Breast epithelium (tissue), 4 donors: ENCODE results near the gene TDRD12. TPM values are rescaled to one million over a fixed set of nuclear protein-coding genes. Genes with fewer than 3 reads are reported as not detected.
"Not testable (repeated sequence)": the region's sequence is repeated elsewhere in the genome, so short reads cannot be mapped to it uniquely, and the experiment has no call there.

Experiments
- DNase-seq, 2 donors: peaks; one replicate each; pipeline ENCODE4 v3.0.0-alpha.2; 2019; ENCODE audit warnings: low spot score in 2 of 2
- H3K27ac ChIP-seq, 2 donors: fragments of 200-600 bp; sonication (generic) in 1 of 2; one replicate each; pipeline ENCODE4 v1.5.1; 2016 to 2019; ENCODE audit warnings: mild to moderate bottlenecking in 1 of 2
- H3K27me3 ChIP-seq, 2 donors: fragments of 200-600 bp; sonication (generic) in 1 of 2; one replicate each; pipeline versions ENCODE4 v1.5.1 to v1.6.0; 2017 to 2019; ENCODE audit warnings: control low read depth in 1 of 2, mild to moderate bottlenecking in 1 of 2
- H3K36me3 ChIP-seq: fragments of 200-600 bp; one replicate; pipeline ENCODE4 v1.5.1; 2019
- H3K4me1 ChIP-seq, 2 donors: fragments of 200-600 bp; sonication (generic); one replicate each; pipeline ENCODE4 v1.5.1; 2016 to 2019; ENCODE audit warnings: control low read depth in 1 of 2
- H3K4me3 ChIP-seq, 3 donors: fragments of 200-600 bp; sonication (generic); 1 replicate in 2 of 3; 2 replicates in 1 of 3; pipeline ENCODE4 v1.5.1; 2016 to 2019; ENCODE audit warnings: mild to moderate bottlenecking in 3 of 3, moderate library complexity in 2 of 3
- H3K9me3 ChIP-seq, 2 donors: fragments of 200-600 bp; sonication (generic) in 1 of 2; one replicate each; pipeline ENCODE4 v1.5.1; 2016 to 2019; ENCODE audit warnings: control low read depth in 1 of 2
- POLR2A ChIP-seq: fragments of 450-650 bp; IDR thresholded peaks from one replicate; pipeline ENCODE4 v1.6.1; 2016; ENCODE audit warnings: antibody characterized with exemption, mild to moderate bottlenecking, moderate library complexity
- POLR2AphosphoS5 ChIP-seq, 3 donors: sonication (generic); formaldehyde crosslinking; IDR thresholded peaks; one replicate each; pipeline ENCODE4 v1.6.1; 2017; ENCODE audit warnings: antibody characterized with exemption in 3 of 3
- intact Hi-C: fragments of 100-400 bp; cut with DNase I; formaldehyde crosslinking; loops from one replicate; pipeline ENCODE4 v1.15.1; 2023; ENCODE audit warnings: low total_unique reads
- total RNA-seq, 3 donors: library from RNA; depleted of rRNA; stranded (reverse); fragments of >200 nt; gene quantifications; one replicate each; pipeline ENCODE4 v1.1.0, GENCODE V29; 2016
- TF ChIP-seq, protein P1 (sequence below), 3 donors: fragments of 450-650 bp; IDR thresholded peaks; one replicate each; pipeline ENCODE4 v1.5.1; 2016 to 2017; ENCODE audit warnings: antibody characterized with exemption in 3 of 3, mild to moderate bottlenecking in 3 of 3, moderate library complexity in 3 of 3

TDRD12 gene
- total RNA-seq, 3 donors from 2014 or later = 2.0 to 2.3 TPM; not detected in 1

DNA sequence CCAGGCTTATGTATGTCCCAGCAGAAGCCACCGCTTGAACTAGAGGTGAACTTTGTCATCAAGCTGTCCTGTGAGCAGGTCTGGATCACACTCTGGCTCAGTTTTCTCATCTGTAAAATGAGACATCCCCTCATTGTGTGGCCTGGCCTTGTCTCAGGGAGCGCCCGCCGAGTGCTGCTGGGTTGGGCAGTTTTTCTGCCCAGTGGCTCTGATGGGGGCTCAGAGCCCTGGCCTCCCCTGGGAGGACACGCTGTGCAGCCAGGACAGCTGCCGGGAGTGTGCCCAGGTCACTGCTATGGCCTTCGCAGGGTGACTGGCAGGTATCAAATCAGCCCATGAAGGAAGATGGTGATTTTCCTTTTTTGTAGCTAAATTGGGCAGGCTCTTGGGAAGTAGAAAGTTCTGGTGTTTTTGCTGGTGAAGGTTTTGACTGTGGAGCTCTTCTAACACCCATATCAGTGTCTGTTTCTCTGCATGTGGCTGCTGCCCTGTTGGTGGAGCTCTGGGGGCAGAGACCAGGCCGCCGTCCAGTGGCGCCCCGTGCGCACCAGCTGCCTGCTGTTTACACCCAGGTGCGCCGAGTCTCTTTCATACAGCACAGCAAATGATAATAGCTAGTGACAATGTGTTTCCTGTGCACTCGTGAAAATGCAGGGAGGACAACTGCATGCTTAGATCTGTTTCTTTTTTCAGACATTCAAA lies 109.2 kb downstream of the TDRD12 start:
- no peak for DNase-seq
- TF ChIP-seq POLR2AphosphoS5 (IDR thresholded peaks at IDR 0.05) (no peak), POLR2A (no peak)
- TF ChIP-seq, protein P1, sequence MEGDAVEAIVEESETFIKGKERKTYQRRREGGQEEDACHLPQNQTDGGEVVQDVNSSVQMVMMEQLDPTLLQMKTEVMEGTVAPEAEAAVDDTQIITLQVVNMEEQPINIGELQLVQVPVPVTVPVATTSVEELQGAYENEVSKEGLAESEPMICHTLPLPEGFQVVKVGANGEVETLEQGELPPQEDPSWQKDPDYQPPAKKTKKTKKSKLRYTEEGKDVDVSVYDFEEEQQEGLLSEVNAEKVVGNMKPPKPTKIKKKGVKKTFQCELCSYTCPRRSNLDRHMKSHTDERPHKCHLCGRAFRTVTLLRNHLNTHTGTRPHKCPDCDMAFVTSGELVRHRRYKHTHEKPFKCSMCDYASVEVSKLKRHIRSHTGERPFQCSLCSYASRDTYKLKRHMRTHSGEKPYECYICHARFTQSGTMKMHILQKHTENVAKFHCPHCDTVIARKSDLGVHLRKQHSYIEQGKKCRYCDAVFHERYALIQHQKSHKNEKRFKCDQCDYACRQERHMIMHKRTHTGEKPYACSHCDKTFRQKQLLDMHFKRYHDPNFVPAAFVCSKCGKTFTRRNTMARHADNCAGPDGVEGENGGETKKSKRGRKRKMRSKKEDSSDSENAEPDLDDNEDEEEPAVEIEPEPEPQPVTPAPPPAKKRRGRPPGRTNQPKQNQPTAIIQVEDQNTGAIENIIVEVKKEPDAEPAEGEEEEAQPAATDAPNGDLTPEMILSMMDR (IDR thresholded peaks at IDR 0.05) = no peak
- intact Hi-C loops = no loop called here
- Histone ChIP-seq H3K4me1 (no peaks in the 10 kb centered on the region), H3K9me3 (no peaks in the 10 kb centered on the region), H3K4me3 (no peak overlapping the region), H3K27ac (no peak overlapping the region), H3K36me3 (no peaks in the 10 kb centered on the region), H3K27me3 (no peaks in the 10 kb centered on the region)

DNA sequence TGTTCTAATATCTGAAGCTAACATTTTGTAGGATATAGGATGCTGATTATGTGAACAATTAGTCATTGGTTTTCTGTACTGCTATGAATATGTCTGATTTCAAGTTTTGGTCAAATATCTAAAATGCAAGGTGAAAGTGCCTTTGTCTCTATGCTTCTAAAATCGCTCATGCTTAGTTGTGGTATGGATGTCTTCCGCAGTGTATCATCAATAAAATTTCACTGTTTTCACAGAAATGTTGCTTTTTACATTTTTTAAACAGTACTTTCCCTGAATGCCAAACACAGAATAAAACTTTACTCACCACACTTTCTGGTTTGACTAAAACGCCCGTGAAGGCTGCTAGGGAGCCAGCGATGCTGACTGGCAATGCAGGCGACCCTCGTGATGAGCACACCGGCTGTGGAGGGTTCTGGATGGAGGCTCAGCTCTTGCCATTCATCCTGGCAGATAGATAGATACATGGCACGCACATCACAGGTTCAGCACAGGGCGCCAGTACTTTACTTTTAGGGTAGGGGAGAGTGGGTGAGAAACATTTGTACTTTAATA lies 109.9 kb downstream of the TDRD12 start:
- no peak for DNase-seq

DNA sequence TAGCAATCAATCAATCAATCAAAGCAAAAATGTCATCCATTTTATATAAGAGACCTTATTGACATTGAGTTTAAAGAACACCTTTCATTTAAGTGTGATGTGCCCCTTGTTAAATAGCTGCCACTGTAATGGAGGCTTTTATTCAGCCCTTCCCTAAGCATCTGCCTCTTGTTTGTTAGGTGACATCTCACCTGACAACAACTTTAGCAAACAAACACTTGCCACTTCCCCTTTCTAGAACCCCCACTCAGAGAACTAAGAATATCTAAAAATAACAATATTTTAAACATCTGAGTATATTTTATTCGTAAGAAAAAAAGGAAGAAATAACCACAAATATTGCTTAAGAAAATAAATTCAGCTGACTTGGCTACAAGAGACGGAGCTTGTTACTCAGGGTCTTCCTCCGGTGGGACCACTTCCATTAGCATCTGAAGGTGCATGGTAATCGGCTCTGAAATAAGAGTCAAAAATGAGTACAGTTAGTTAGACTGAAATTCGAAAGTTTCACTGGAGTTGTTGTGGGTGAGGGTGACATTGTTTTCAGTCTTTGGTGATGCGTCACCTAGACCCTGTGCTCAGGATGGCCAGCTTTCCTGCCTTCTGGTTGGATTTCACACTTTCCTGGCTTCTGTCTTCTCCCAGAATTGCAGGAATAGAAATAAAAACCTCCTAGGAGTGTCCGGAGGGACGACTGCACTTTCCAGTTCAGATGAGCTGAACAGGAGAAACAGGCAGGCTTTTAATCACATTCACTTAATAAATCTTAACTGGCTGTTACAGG lies 110.9 kb downstream of the TDRD12 start:
- H3K4me3 ChIP-seq = no peak overlapping the region
- no peaks in the 10 kb centered on the region for H3K4me1 ChIP-seq
- no peaks in the 10 kb centered on the region for H3K27me3 ChIP-seq
- intact Hi-C loops = no loop called here
- TF ChIP-seq POLR2AphosphoS5 (IDR thresholded peaks at IDR 0.05) = no peak
- TF ChIP-seq, protein P1 (IDR thresholded peaks at IDR 0.05) = no peak
- no peak for TF ChIP-seq POLR2A
- H3K9me3 ChIP-seq = no peaks in the 10 kb centered on the region
- no peaks in the 10 kb centered on the region for H3K36me3 ChIP-seq
- H3K27ac ChIP-seq = no peak overlapping the region
- no peak for DNase-seq

More for the DNA sequence above, 109.9 kb downstream of the TDRD12 start:
- Histone ChIP-seq H3K4me3 (no peak overlapping the region), H3K4me1 (no peaks in the 10 kb centered on the region), H3K36me3 (no peaks in the 10 kb centered on the region), H3K27ac (no peak overlapping the region), H3K27me3 (no peaks in the 10 kb centered on the region), H3K9me3 (no peaks in the 10 kb centered on the region)
- intact Hi-C loops = no loop called here
- TF ChIP-seq POLR2A = no peak

DNA sequence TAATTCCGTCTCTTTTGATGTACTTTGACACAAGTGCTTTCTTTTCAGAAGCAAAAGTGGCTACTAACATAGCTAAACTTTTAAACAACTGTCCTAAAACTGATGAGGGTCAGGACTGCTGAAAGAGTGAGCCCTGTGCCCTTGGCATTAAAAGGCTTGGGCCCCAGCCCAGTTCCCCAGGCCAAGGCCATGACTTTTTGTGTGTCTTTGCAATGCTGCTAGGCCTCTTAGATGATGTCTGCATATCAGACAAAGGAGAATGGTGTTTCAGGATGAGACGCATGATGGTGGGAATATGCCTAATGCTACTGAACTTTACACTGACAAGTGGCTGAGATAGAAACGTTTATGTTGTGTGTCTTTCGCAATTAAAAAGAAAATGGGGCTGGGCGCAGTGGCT lies 112.0 kb downstream of the TDRD12 start:
- intact Hi-C loops = no loop called here
- Histone ChIP-seq H3K4me3 (no peak overlapping the region), H3K27me3 (no peaks in the 10 kb centered on the region), H3K4me1 (no peaks in the 10 kb centered on the region), H3K36me3 (no peaks in the 10 kb centered on the region), H3K9me3 (no peaks in the 10 kb centered on the region), H3K27ac (no peak overlapping the region)
- TF ChIP-seq POLR2A (no peak), POLR2AphosphoS5 (IDR thresholded peaks at IDR 0.05) (no peak)
- TF ChIP-seq, protein P1 (IDR thresholded peaks at IDR 0.05) = no peak
- DNase-seq = no peak

DNA sequence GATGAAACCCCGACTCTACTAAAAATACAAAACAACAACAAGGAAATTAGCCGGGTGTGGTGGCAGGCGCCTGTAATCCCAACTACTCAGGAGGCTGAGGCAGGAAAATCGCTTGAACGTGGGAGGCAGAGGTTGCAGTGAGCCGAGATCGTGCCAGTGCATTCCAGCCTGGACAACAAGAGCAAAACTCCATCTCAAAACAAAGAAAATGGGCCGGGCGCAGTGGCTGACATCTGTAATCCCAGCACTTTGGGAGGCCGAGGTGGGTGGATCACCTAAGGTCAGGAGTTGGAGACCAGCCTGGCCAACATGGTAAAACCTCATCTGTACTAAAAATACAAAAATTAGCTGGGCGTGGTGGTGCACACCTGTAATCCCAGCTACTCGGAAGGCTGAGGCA lies 112.5 kb downstream of the TDRD12 start:
- intact Hi-C loops, H3K27me3 ChIP-seq: not testable (repeated sequence)

DNA sequence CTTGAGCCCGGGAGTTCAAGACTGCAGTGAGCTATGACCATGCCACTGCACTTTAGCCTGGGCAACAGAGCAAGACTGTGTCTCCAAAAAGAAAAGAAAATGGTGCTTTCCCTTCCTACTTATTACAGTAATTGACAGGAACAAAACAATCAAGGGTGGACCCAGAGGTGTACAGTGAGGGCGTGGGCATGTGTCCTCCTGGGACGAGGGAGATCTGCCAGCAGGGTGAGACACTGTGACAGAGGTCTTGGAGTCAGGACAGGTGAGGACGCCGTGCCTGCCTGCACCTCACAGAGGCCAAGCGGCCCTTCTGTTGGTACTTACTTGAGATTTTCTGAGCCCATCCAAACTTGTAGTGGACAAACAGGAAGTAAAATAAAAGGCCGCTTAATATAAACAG lies 113.3 kb downstream of the TDRD12 start:
- DNase-seq, H3K4me3 ChIP-seq, H3K36me3 ChIP-seq, H3K4me1 ChIP-seq, H3K27ac ChIP-seq, H3K9me3 ChIP-seq, intact Hi-C loops, H3K27me3 ChIP-seq: not testable (repeated sequence)

More for the DNA sequence above, 112.5 kb downstream of the TDRD12 start:
- not testable (repeated sequence) for DNase-seq, H3K9me3 ChIP-seq, H3K36me3 ChIP-seq, H3K4me1 ChIP-seq, H3K4me3 ChIP-seq, H3K27ac ChIP-seq

DNA sequence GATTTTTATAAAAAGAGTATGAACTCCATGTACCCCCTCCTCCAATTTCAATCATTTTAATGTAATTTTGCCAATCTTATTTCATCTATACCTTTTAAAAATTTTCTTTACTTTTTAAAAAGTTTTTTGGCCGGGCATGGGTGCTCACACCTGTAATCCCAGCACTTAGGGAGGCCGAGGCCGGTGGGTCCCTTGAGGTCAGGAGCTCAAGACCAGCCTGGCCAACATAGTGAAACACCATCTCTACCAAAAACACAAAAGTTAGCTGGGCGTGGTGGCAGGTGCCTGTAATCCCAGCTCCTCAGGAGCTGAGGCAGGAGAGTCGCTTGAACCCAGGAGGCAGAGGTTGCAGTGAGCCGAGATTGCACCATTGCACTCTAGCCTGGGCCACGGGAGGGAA lies 113.8 kb downstream of the TDRD12 start:
- H3K27ac ChIP-seq, intact Hi-C loops, H3K36me3 ChIP-seq, H3K4me3 ChIP-seq, H3K27me3 ChIP-seq, H3K4me1 ChIP-seq, H3K9me3 ChIP-seq, DNase-seq: not testable (repeated sequence)
